Fibroblast of lung (primary cell): ENCODE data around the gene TMEM89.

Experiments used
- EZH2 ChIP-seq: IDR thresholded peaks from 2 replicates; pipeline ENCODE4 v1.5.1; 2012; ENCODE audit warnings: low read length, control low read depth, mild to moderate bottlenecking; ENCODE audit errors: missing control alignments
- TF ChIP-seq, protein P1 (sequence below), 2 donors: IDR thresholded peaks in 1 of 2; conservative IDR thresholded peaks in 1 of 2; 1 replicate in 1 of 2; 2 replicates in 1 of 2; pipeline ENCODE4 v1.5.1; 2011 to 2012; ENCODE audit warnings: low read length in 2 of 2, control low read depth in 1 of 2, inconsistent platforms in 1 of 2, low read depth in 1 of 2, mild to moderate bottlenecking in 1 of 2

- TF ChIP-seq EZH2 = no peak
- TF ChIP-seq, protein P1, sequence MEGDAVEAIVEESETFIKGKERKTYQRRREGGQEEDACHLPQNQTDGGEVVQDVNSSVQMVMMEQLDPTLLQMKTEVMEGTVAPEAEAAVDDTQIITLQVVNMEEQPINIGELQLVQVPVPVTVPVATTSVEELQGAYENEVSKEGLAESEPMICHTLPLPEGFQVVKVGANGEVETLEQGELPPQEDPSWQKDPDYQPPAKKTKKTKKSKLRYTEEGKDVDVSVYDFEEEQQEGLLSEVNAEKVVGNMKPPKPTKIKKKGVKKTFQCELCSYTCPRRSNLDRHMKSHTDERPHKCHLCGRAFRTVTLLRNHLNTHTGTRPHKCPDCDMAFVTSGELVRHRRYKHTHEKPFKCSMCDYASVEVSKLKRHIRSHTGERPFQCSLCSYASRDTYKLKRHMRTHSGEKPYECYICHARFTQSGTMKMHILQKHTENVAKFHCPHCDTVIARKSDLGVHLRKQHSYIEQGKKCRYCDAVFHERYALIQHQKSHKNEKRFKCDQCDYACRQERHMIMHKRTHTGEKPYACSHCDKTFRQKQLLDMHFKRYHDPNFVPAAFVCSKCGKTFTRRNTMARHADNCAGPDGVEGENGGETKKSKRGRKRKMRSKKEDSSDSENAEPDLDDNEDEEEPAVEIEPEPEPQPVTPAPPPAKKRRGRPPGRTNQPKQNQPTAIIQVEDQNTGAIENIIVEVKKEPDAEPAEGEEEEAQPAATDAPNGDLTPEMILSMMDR (conservative IDR thresholded peaks at IDR 0.05 in 1 of 2, IDR thresholded peaks at IDR 0.05 in 1 of 2; ENCODE audit: low read depth in 1 of 2, low read length in 2 of 2) = no peak
Observed at GRCh38 chr3:48619541-48620524, 1.7 kb downstream of the TMEM89 start.
